ENCODE results near the gene RBM19.

RBM19 gene

DNA sequence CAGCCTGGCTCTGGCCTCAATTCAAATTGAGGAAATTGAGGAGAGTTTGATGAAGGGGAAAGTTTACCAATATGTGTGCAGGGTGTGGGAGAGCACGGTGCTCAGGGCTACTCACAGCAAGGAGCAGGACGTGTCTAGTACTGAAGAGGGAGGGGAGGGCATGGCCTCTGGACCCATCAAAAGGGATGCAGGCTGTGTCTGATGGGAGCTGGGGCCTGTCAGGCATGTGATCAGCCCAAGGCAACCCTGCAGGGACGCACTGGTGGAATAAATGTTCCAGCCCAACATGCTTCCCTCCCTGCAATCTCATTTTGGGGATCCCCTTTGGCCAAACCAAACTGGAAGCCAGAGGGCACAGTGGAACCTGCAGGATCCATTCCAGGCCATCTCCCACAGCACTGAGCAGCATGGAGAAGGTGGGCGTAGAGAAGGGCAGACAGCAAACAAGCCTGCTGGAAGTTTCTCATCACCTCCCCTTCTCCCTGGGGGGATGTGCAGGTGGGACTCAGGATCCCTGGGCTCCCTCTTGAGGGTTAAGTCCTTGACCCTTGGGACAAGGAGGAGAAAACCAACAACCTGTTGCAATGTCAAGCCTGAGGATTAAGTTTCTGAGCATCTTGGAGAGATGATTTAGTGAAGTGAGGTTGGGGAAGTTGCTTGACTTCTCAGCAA, 17.8 kb upstream of the RBM19 start:
- no peaks in the 10 kb centered on the region for H3K36me3 ChIP-seq
- no peak overlapping the region for H3K27ac ChIP-seq
- H3K9me3 ChIP-seq (ENCODE audit: severe bottlenecking) = no peaks in the 10 kb centered on the region
- DNase-seq = no peak
- TF ChIP-seq, protein P1, sequence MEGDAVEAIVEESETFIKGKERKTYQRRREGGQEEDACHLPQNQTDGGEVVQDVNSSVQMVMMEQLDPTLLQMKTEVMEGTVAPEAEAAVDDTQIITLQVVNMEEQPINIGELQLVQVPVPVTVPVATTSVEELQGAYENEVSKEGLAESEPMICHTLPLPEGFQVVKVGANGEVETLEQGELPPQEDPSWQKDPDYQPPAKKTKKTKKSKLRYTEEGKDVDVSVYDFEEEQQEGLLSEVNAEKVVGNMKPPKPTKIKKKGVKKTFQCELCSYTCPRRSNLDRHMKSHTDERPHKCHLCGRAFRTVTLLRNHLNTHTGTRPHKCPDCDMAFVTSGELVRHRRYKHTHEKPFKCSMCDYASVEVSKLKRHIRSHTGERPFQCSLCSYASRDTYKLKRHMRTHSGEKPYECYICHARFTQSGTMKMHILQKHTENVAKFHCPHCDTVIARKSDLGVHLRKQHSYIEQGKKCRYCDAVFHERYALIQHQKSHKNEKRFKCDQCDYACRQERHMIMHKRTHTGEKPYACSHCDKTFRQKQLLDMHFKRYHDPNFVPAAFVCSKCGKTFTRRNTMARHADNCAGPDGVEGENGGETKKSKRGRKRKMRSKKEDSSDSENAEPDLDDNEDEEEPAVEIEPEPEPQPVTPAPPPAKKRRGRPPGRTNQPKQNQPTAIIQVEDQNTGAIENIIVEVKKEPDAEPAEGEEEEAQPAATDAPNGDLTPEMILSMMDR (IDR thresholded peaks at IDR 0.05; ENCODE audit: low read depth, low read length) = no peak
- H3K27me3 ChIP-seq (ENCODE audit: insufficient read depth, low read depth, severe bottlenecking) = peaks cover 56% of the 10 kb centered on the region
- no peak overlapping the region for H3K4me3 ChIP-seq (ENCODE audit: low read depth, low read length)

DNA sequence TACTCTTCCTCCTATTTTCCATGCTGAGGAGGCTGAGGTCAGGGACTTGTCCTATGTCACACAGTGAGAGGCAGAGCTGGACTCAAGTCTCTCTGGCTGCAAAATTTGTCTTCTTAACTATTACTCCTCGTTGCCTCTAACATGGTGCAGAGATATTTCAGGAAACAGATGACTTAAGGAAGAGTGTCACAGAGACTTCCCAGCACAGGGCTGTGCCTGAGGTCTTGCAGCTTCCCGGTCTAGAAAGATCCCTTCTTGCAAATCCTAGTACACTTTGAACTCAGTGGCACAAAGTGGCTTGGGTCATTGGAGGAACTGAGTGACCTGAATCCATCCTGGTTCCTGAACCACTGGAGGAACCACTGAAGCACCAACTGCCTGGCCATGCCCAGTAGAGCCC, 17.1 kb upstream of the RBM19 start:
- no peak for DNase-seq
- H3K27me3 ChIP-seq (ENCODE audit: insufficient read depth, low read depth, severe bottlenecking) = peaks cover 56% of the 10 kb centered on the region
- H3K4me3 ChIP-seq (ENCODE audit: low read depth, low read length) = no peak overlapping the region
- no peaks in the 10 kb centered on the region for H3K9me3 ChIP-seq (ENCODE audit: severe bottlenecking)
- no peak overlapping the region for H3K27ac ChIP-seq
- TF ChIP-seq, protein P1 (IDR thresholded peaks at IDR 0.05; ENCODE audit: low read depth, low read length) = no peak
- H3K36me3 ChIP-seq = no peaks in the 10 kb centered on the region

DNA sequence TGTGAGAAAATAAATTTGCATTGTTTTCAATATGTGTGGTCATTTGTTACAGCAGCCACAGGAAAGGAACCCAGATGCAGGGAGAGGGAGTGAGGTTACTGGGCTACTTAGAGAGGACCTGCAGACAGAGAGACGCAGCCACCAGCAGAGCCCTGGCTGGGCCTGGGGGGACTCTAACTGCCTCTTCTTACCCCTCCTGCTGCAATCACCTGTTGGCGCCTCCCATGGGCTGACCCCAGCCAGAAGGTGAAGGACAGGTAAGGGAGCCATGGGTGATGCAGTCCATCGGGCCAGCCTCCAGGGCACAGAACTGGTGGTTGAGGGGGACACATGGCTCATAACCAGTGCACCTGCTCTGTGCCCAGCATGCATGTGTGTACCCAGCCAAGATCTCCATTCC, 15.8 kb upstream of the RBM19 start:
- Histone ChIP-seq H3K27me3 (ENCODE audit: insufficient read depth, low read depth, severe bottlenecking) (peaks cover 54% of the 10 kb centered on the region), H3K27ac (no peak overlapping the region), H3K4me3 (ENCODE audit: low read depth, low read length) (no peak overlapping the region), H3K9me3 (ENCODE audit: severe bottlenecking) (no peaks in the 10 kb centered on the region), H3K36me3 (no peaks in the 10 kb centered on the region)
- TF ChIP-seq, protein P1 (IDR thresholded peaks at IDR 0.05; ENCODE audit: low read depth, low read length) = no peak
- no peak for DNase-seq

DNA sequence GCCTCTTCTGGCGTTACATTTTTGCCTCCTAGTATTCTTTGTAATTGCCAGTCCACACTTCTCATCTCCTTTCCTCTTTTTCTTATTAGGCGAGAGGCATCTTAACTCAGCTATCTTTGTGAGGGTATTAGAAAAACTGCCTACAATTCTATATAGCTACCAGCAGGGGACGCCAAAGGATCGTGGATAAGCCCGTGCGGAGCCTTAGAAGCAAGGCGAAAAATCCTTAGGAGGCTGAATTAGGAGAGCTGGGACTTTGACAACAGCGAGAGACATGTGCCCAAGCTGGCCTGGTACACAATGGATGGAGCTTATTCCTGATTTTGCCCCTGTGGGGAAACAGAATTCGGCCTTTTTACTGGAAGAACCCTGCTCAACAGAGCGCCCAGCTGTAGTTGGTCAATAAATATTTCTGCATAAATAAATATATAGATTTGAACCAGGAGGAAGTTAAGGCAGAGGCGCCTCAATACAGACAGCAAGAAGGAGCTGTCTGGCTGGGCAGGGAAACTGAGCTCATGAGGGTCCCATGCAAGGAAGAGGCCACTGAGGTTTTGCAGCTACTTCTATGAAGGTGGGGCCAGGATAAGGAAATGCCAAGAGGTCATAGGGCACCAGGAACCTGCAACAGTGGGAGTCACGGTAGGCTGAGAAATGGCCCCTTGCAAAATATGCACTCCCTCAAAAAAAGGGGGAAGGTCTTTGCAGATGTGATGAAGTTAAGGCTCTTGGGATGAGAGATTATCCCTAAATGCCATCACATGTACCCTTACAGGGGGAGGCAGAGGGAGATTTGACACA, 14.6 kb upstream of the RBM19 start:
- peak; percentile 35 for DNase-seq
- H3K36me3 ChIP-seq = no peaks in the 10 kb centered on the region
- H3K27me3 ChIP-seq (ENCODE audit: insufficient read depth, low read depth, severe bottlenecking) = peaks cover 58% of the 10 kb centered on the region
- H3K4me3 ChIP-seq (ENCODE audit: low read depth, low read length) = no peak overlapping the region
- no peaks in the 10 kb centered on the region for H3K9me3 ChIP-seq (ENCODE audit: severe bottlenecking)
- H3K27ac ChIP-seq = no peak overlapping the region
- TF ChIP-seq, protein P1 (IDR thresholded peaks at IDR 0.05; ENCODE audit: low read depth, low read length) = peak; percentile 83

DNA sequence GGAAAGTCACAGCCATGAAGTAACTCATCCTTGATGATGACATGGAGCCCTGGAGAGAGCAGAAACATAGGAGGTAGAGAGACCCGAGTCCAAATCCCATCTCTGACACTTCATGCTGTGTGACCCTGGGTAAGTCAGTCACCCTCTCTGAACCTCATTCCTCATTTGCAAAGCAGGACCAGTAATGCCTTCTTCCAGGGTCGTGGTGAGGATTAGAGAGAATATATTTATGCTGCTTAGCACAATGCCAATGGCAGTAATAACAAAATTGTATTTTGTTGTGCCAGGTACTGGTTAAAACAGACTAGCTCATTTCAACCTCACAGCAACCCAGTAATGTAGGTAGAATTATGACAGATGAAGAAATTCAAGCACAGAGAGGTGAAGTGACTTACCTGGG, 13.9 kb upstream of the RBM19 start:
- Histone ChIP-seq H3K36me3 (no peaks in the 10 kb centered on the region), H3K9me3 (ENCODE audit: severe bottlenecking) (no peaks in the 10 kb centered on the region), H3K4me3 (ENCODE audit: low read depth, low read length) (no peak overlapping the region), H3K27ac (no peak overlapping the region), H3K27me3 (ENCODE audit: insufficient read depth, low read depth, severe bottlenecking) (peaks cover 60% of the 10 kb centered on the region)
- TF ChIP-seq, protein P1 (IDR thresholded peaks at IDR 0.05; ENCODE audit: low read depth, low read length) = no peak
- DNase-seq = no peak
